Cardiac fibroblast (primary cell): ENCODE results near the gene WDR89.
"Not testable (repeated sequence)": the region's sequence is repeated elsewhere in the genome, so short reads cannot be mapped to it uniquely, and the experiment has no call there.

ENCODE experiments used
- DNase-seq, 2 donors: peaks; one replicate each; pipeline versions ENCODE4 v3.0.0 to v3.0.0-alpha.2; 2010; ENCODE audit warnings: low read depth in 2 of 2
- H3K4me3 ChIP-seq, 2 donors: replicated peaks in 1 of 2; 1 replicate in 1 of 2; 2 replicates in 1 of 2; pipeline ENCODE4 v1.5.1; 2011; ENCODE audit warnings: low read depth in 2 of 2, low read length in 2 of 2, mild to moderate bottlenecking in 2 of 2, moderate library complexity in 1 of 2
- TF ChIP-seq, protein P1 (sequence below): IDR thresholded peaks from one replicate; pipeline ENCODE4 v1.5.1; 2011; ENCODE audit warnings: low read depth, mild to moderate bottlenecking, low read length, inconsistent platforms

WDR89 gene

DNA sequence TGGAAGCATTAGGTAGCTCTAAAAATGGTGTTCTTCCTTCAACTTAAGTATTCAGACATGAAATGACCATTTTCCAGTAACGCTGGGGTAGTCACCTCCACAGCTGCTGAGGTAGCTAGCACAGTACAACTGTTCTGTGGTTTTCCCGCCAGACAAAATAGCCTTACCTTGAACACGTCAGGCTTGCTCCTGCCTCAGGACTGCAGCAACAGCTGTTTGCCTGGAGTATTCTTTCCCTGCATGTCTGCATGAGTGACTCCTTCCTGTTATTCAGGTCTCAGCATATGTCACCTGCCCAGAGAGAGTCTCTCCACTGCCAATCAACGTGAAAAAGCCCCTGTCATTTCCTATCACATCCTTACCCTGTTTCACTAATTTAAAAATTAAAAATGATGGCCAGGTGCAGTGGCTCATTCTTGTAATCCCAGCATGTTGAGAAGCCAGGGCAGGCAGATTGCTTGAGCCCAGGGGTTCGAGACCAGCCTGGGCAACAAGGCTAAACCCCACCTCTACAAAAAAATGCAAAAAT is 37.9 kb downstream of the WDR89 start:
- DNase-seq: no peak
- no peak overlapping the region for H3K4me3 ChIP-seq
- TF ChIP-seq, protein P1, sequence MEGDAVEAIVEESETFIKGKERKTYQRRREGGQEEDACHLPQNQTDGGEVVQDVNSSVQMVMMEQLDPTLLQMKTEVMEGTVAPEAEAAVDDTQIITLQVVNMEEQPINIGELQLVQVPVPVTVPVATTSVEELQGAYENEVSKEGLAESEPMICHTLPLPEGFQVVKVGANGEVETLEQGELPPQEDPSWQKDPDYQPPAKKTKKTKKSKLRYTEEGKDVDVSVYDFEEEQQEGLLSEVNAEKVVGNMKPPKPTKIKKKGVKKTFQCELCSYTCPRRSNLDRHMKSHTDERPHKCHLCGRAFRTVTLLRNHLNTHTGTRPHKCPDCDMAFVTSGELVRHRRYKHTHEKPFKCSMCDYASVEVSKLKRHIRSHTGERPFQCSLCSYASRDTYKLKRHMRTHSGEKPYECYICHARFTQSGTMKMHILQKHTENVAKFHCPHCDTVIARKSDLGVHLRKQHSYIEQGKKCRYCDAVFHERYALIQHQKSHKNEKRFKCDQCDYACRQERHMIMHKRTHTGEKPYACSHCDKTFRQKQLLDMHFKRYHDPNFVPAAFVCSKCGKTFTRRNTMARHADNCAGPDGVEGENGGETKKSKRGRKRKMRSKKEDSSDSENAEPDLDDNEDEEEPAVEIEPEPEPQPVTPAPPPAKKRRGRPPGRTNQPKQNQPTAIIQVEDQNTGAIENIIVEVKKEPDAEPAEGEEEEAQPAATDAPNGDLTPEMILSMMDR: no peak

DNA sequence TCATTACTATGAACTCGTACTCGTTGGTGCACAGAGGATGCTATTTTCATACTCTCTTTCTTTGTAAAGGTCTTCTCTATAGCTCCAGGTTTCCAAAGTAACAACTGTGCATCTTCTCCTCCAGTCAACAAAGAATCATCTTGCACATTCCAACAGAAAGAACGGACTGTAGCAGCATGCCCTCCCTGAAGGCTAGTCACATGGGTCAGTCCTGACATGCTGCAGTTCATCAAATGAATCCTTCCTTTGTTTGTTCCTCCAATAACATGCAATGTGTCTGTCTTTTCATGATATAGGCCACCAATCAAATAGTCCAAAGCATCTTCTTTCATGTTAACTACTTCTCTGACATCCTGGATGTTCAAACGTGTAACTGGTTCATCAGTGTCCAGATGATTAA is 42.9 kb downstream of the WDR89 start:
- no peak overlapping the region for H3K4me3 ChIP-seq
- no peak for DNase-seq
- TF ChIP-seq, protein P1: no peak

DNA sequence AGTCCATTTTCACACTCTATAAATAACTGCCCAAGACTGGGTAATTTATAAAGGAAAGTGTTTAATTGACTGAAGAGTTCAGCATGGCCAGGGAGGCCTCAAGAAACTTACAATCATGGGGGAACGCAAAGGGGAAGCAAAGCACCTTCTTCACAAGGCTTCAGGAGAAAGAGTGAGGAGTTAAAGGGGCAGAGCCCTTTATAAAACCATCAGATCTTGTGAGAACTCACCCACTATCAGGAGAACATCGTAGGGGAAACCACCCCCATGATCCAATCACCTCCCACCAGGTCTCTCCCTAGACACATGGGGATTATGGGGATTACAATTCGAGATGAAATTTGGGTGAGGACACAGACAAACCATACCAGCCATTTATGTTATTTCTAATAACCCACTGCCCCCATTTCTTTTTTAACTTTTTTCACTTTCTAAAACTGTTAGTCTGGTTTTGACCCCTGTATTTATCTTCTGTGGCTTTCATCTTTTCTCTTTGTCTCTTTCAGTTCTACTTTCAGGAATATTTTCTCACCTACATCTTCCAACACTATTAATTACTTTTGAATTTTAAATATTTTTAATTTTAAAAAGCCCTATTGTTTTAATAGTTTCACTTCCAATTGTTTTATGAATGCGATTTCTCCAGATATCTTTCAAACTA is 44.5 kb downstream of the WDR89 start:
- TF ChIP-seq, protein P1: no peak
- no peak for DNase-seq

DNA sequence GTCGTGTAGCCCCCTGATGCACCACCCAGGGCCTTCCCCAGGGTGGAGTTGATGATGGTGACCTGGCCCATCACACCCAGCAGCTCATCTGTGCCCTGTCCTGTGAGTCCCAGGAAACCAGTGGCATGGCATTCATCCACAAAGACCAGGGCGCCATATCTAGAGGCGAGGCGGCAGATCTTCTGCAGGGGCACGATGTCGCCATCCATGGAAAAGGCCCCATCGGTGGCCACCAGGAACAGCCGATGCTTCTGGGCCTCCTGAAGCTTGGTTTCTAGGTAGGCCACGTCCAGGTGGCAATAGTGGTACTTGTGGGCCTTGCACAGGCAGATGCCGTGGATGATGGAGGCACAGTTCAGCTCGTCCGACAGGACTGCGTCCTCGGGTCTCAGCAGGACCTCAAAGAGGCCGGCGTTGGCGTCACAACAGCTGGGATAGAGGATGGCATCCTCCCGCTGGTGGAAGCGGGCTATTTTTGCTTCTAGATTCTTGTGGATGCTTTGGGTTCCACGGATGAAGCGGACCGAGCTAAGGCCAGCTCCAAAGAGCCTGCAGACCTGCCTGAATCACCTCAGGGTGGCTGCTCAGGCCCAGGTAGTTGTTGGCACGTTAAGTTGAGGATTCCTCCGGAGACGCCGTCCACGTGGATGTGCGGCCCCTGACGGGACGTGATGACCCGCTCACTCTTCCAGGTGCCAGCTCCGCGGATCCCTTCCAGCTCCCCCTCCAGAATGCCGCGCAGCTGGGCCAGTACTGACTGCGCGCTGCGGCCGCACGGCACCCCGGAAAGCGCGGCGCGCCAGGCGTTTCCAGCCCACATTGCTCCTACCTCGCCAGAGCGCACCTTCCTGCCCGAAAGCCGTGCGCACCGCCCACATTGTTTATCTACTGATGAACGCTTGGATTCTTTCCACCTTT is 47.0 kb downstream of the WDR89 start:
- DNase-seq: no peak
- TF ChIP-seq, protein P1: no peak
- H3K4me3 ChIP-seq: no peak overlapping the region

More for the DNA sequence above, 44.5 kb downstream of the WDR89 start:
- no peak overlapping the region for H3K4me3 ChIP-seq

GRCh38 chr14:63583046-63583445 is 58.6 kb downstream of the WDR89 start:
- DNase-seq, H3K4me3 ChIP-seq: not testable (repeated sequence)

DNA sequence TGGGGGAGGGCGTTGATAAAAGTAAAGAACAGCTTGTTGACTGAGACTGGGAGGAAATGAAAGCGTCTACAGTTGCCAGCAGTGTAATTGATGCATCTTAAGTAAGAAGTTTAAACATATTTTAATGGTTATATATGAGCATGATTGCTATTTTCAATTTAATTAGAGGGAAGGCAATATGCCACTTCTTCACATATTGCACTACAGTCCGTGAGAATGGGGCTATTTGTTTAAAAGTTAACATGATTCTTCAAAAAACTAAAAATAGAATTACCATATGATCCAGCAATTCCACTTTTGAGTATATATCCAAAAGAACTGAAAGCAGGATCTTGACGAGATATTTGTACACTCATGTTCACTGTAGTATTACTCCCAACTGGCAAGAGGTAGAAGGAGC is 60.2 kb downstream of the WDR89 start:
- H3K4me3 ChIP-seq: no peak overlapping the region
- DNase-seq: no peak
- TF ChIP-seq, protein P1: no peak

DNA sequence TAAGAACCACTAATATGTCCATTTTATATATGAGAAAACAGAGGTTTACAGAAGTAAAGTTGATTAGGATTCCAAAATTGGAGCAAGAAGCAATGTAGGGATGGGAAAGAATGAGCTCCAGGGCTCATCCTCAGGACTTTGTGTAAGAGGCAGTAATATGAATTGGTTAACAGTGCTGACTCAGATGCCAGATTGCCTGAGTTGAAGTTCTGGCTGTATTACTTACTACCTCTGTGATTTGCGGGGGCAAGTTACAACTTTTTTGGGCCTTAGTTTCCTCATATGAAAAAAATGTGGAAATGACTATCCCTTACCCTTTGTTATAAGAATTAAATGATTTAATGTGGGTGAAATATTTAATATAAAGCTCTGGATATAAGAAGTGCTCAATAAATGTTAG is 63.4 kb downstream of the WDR89 start:
- TF ChIP-seq, protein P1: no peak
- no peak overlapping the region for H3K4me3 ChIP-seq
- DNase-seq: peak in 1 of 2 donors; percentile 7
